Endothelial cell of umbilical vein (primary cell): ENCODE results near the gene F2RL2. TPM values are rescaled to one million over a fixed set of nuclear protein-coding genes. Genes with fewer than 3 reads are reported as not detected.

Experiments
- BruUV-seq: library from RNA; stranded (reverse); fragments of 400-500 nt; replicated peaks from 2 replicates; lab custom pipeline; 2021; lab: Mats Ljungman, UMichigan
- CTCF ChIA-PET: fragments of 300-600, 350-600 bp; sonication (Branson Sonifier 250); formaldehyde crosslinking; loops from one replicate; lab custom pipeline; 2021; ENCODE audit warnings: antibody characterized with exemption, inconsistent platforms; lab: Charles Lee
- POLR2A ChIA-PET: fragments of 300-600, 350-600 bp; sonication (Branson Sonifier 250); formaldehyde crosslinking; loops from one replicate; lab custom pipeline; 2021; ENCODE audit warnings: antibody characterized with exemption, inconsistent platforms; lab: Charles Lee
- DNase-seq: peaks from one replicate; pipeline ENCODE4 v3.0.0-alpha.2; 2011; ENCODE audit warnings: low read depth, low spot score
- FAIRE-seq: peaks from 2 replicates; lab custom pipeline; 2011; peaks lifted over from hg19 to GRCh38; lab: Jason Lieb, UNC
- H2AFZ ChIP-seq: 2 replicates; pipeline ENCODE4 v1.6.0; 2012; ENCODE audit warnings: low read depth, low read length, control low read depth, inconsistent platforms
- H3K27ac ChIP-seq: 2 replicates; pipeline ENCODE4 v1.5.1; 2011; ENCODE audit warnings: low read depth, mild to moderate bottlenecking, control low read depth, low read length, moderate library complexity; ENCODE audit not compliant: insufficient read depth
- H3K27me3 ChIP-seq, 2 experiments: 2 replicates each; pipeline versions ENCODE4 v1.6.0 to v1.6.1; 2011; ENCODE audit warnings: low read length in 2 of 2, mixed read lengths in 1 of 2; ENCODE audit not compliant: control insufficient read depth in 2 of 2, insufficient read depth in 2 of 2
- H3K36me3 ChIP-seq, 2 experiments: 2 replicates in 1 of 2; 3 replicates in 1 of 2; pipeline ENCODE4 v1.5.1; 2011; ENCODE audit warnings: low read length in 2 of 2, mild to moderate bottlenecking in 1 of 2, moderate library complexity in 1 of 2; ENCODE audit not compliant: control insufficient read depth in 2 of 2, insufficient read depth in 2 of 2; ENCODE audit errors: extremely low read depth in 1 of 2
- H3K4me1 ChIP-seq: 3 replicates; pipeline ENCODE4 v1.5.1; 2011; ENCODE audit warnings: mild to moderate bottlenecking, low read length; ENCODE audit not compliant: control insufficient read depth, insufficient read depth; ENCODE audit errors: extremely low read depth
- H3K4me2 ChIP-seq: 2 replicates; pipeline ENCODE4 v1.6.1; 2011; ENCODE audit warnings: low read length, control low read depth, mixed read lengths; ENCODE audit not compliant: insufficient read depth
- H3K4me3 ChIP-seq, 3 experiments: fragments of 200-600 bp in 1 of 3; sonication (generic), shearing (Covaris generic) in 1 of 3; replicated peaks in 1 of 3; 2 replicates each; pipeline ENCODE4 v1.5.1; 2011 to 2016; ENCODE audit warnings: control low read depth in 3 of 3, low read length in 3 of 3, mild to moderate bottlenecking in 2 of 3, inconsistent platforms in 1 of 3, low read depth in 1 of 3, moderate library complexity in 1 of 3; ENCODE audit not compliant: insufficient read depth in 1 of 3
- H3K79me2 ChIP-seq: 2 replicates; pipeline ENCODE4 v1.6.0; 2012; ENCODE audit warnings: low read length, inconsistent platforms; ENCODE audit not compliant: control insufficient read depth, insufficient read depth
- H3K9ac ChIP-seq: replicated peaks from 2 replicates; pipeline ENCODE3; 2011; ENCODE audit warnings: low read length, control low read depth; ENCODE audit not compliant: insufficient read depth; ENCODE audit errors: extremely low read depth
- H3K9me1 ChIP-seq: replicated peaks from 3 replicates; pipeline ENCODE4 v1.6.0; 2011; ENCODE audit warnings: mild to moderate bottlenecking, low read length; ENCODE audit not compliant: control insufficient read depth, insufficient read depth; ENCODE audit errors: extremely low read depth
- H3K9me3 ChIP-seq: replicated peaks from 2 replicates; pipeline ENCODE4 v1.5.1; 2012; ENCODE audit warnings: low read length, inconsistent platforms; ENCODE audit not compliant: control insufficient read depth, insufficient read depth
- H4K20me1 ChIP-seq: replicated peaks from 2 replicates; pipeline ENCODE3; 2011; ENCODE audit warnings: mild to moderate bottlenecking, low read length; ENCODE audit not compliant: control insufficient read depth, insufficient read depth; ENCODE audit errors: extremely low read depth
- CTCF ChIP-seq, 2 donors: IDR thresholded peaks; 1 replicate in 1 of 2; 2 replicates in 1 of 2; pipeline ENCODE4 v1.5.1; 2011; ENCODE audit warnings: low read length in 2 of 2, mild to moderate bottlenecking in 2 of 2, moderate library complexity in 2 of 2, control low read depth in 1 of 2, inconsistent platforms in 1 of 2, low read depth in 1 of 2; ENCODE audit not compliant: insufficient read depth in 1 of 2; ENCODE audit errors: extremely low read depth in 1 of 2
- GATA2 ChIP-seq: IDR thresholded peaks from 2 replicates; pipeline ENCODE4 v1.7.0; 2011; ENCODE audit warnings: low read depth, mild to moderate bottlenecking, moderate library complexity, mixed read lengths, low read length; ENCODE audit not compliant: insufficient read length, insufficient read depth
- MYC ChIP-seq: IDR thresholded peaks from one replicate; pipeline ENCODE4 v1.6.1; 2011; ENCODE audit warnings: mild to moderate bottlenecking, low read depth, low read length
- POLR2A ChIP-seq: IDR thresholded peaks from 2 replicates; pipeline ENCODE4 v1.6.1; 2012; ENCODE audit warnings: low read depth, mild to moderate bottlenecking, control low read depth, low read length
- POLR2AphosphoS5 ChIP-seq: IDR thresholded peaks from 2 replicates; pipeline ENCODE4 v1.6.1; 2012; ENCODE audit warnings: low read depth, mild to moderate bottlenecking, control low read depth, low read length, moderate library complexity; ENCODE audit not compliant: insufficient read depth
- dilution Hi-C: fragments of 300-500 bp; cut with MboI; formaldehyde crosslinking; loops from one replicate; pipeline ENCODE4 v1.15.0; 2019; ENCODE audit warnings: low sequenced_read_pairs; ENCODE audit not compliant: extremely low pct_ligation_motif_present
- intact Hi-C: fragments of 100-400 bp; cut with micrococcal nuclease; formaldehyde crosslinking; loops from one replicate; pipeline ENCODE4 v1.10.0; 2022
- polyA plus RNA-seq, 4 experiments: library from polyadenylated mRNA; depleted of rRNA in 3 of 4; stranded (reverse) in 3 of 4; unstranded in 1 of 4; fragments of >200 nt; gene quantifications; 2 replicates each; pipeline versions ENCODE4 v1.2.1 to v1.2.3, GENCODE V29; 2011 to 2012; ENCODE audit warnings: missing spikeins in 1 of 4
- total RNA-seq: library from RNA; stranded (reverse); gene quantifications from 2 replicates; pipeline ENCODE4 v1.2.3, GENCODE V29; 2021

The F2RL2 gene
- total and polyA plus RNA-seq, 2 donors (not counting 3 experiments of a cell fraction or from before 2014, with no cell fraction given), result 19.8 to 33.3 TPM

- FAIRE-seq, result no peak
These were observed 51.6 kb downstream of the F2RL2 start for GRCh38 chr5:76571559-76571958.

More at GRCh38 chr5:76571559-76571958, 51.6 kb downstream of the F2RL2 start:
- Histone ChIP-seq H3K4me3 (no peak overlapping the region), H4K20me1 (no peaks in the 10 kb centered on the region), H3K9me1 (no peaks in the 10 kb centered on the region), H3K27me3 (peaks cover 2 to 6% of the 10 kb centered on the region in 2 experiments), H3K36me3 (no peaks in the 10 kb centered on the region), H3K9ac (no peak overlapping the region), H3K9me3 (no peaks in the 10 kb centered on the region), H3K4me2 (no peak overlapping the region), H3K79me2 (no peaks in the 10 kb centered on the region), H2AFZ (no peak overlapping the region), H3K4me1 (no peaks in the 10 kb centered on the region), H3K27ac (no peak overlapping the region)
- dilution Hi-C loops, result no loop called here
- ChIA-PET CTCF (interaction anchor here (1.0 to 2.0 kb wide), 2 partner anchors 9 to 12 kb away, joined by 4 to 11 read pairs; no protein-coding TSS in a partner anchor), POLR2A (no interaction called here)
- TF ChIP-seq POLR2A (no peak), POLR2AphosphoS5 (no peak), GATA2 (no peak), CTCF (IDR thresholded peaks at IDR 0.05; ENCODE audit: extremely low read depth in 1 of 2, insufficient read depth in 1 of 2, low read depth in 1 of 2, low read length in 2 of 2) (no peak), MYC (no peak)
- no TSS peak for BruUV-seq
- intact Hi-C loops, result no loop called here
- no peak for DNase-seq
